NCI-H460 (cell line): ENCODE data around the gene CSE1L. TPM values are rescaled to one million over a fixed set of nuclear protein-coding genes. Genes with fewer than 3 reads are reported as not detected.
"Not testable (repeated sequence)": the region's sequence is repeated elsewhere in the genome, so short reads cannot be mapped to it uniquely, and the experiment has no call there.

Experiments used
- DNase-seq: peaks from one replicate; pipeline ENCODE4 v3.0.0-alpha.2; 2016; ENCODE audit warnings: low read depth; ENCODE audit errors: extremely low read depth
- total RNA-seq: library from RNA; depleted of rRNA; stranded (reverse); fragments of >200 nt; shearing (Covaris generic); gene quantifications from 2 replicates; pipeline ENCODE4 v1.2.3, GENCODE V29; 2014

Gene CSE1L
- total RNA-seq, 1 experiment from 2014 or later, result 199 TPM

DNA sequence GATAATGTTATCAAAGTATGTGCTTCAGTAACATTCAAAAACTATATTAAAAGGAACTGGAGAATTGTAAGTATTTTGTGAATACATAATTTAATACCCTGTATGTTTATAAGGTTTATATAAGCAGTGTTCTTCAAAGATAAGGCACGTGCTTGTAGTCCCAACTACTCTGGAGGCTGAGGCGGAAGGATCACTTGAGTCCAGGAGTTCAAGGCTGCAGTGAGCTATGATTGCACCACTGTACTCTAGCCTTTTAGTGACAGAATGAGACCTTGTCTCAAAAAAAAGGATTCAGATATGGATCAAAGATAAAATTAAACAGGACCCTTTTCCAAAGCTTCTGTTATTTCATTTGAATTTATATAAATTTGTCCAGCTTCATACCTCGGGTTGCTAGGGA lies 17.2 kb downstream of the CSE1L start:
- DNase-seq, result no peak

DNA sequence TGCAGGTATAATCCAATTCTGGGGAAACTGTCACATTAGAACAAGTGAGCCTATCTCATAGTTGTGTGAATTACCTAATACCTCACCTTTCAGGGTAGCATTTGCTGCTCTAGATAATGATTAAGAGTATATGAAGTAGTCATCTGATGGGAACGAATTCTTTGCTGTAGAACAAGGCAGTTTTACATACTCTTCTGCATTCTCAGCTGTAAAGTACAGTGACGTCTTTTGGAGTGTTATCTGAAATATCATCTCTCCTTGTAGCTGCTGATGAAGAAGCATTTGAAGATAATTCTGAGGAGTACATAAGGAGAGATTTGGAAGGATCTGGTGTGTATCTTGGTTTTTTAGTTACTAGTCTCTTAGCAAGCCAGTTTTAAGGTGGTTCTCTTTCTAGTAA lies 28.4 kb downstream of the CSE1L start:
- DNase-seq, result no peak

DNA sequence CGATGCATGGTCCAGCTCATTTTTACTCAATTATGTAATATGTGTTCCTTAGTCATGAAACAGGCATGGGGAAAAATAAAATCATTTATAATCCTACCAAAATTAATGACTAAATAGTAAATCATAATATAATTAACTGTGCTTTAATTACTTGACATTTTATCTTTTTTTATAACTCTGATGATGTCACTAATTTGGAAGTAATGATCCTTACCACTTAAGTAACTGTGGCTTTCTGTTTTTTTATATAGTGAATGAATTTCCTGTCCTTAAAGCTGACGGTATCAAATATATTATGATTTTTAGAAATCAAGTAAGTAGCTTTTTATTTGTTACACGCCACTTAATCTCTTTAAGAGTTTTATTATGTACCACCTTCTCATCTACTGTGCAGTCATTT lies 32.2 kb downstream of the CSE1L start:
- no peak for DNase-seq

DNA sequence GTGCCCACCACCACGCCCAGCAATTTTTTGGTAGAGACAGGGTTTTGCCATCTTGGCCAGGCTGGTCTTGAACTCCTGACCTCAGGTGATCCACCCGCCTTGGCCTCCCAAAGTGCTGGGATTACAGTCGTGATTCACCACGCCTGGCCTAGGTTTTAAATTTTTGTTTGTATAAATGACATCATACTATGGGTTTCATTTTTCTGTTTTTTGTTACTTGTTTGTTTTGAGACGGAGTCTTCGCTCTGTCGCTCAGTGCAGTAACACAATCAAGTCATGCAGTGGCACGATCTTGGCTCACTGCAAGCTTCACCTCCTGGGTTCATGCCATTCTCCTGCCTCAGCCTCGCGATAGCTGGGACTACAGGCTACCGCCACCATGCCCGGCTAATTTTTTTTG lies 36.2 kb downstream of the CSE1L start:
- not testable (repeated sequence) for DNase-seq

DNA sequence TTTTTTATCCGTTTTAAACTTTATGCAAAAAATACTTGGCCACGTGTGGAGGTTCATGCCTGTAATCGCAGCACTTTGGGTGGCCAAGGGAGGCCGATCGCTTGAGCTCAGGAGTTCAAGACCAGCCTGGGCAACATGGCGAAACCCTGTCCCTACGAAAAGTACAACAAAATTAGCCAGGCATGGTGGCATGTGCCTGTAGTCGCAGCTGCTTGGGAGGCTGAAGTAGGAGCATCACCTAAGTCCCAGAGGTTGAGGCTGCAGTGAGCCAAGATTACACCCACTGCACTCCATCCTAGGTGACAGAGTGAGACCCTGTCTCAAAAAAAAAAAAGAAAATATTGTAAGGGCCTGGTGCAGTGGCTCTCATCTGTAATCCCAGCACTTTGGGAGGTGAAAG lies 45.0 kb downstream of the CSE1L start:
- DNase-seq, result no peak

DNA sequence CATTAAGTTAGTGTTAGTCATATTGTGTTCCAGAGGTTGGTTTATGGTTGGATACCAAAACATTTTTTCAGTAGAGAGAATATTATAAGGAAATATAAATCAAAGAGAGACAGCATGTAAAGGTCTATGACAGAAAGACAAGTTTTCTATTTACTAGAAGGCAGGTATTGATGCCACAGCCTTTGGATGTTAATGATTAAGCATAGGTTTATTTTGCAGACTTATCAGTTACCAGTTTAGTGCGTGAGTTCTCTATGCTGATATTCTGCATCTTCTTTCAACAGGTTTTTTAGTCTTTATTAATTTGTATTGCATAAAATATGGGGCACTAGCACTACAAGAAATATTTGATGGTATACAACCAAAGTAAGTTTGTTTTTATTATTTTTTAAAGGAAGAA lies 45.6 kb downstream of the CSE1L start:
- no peak for DNase-seq

DNA sequence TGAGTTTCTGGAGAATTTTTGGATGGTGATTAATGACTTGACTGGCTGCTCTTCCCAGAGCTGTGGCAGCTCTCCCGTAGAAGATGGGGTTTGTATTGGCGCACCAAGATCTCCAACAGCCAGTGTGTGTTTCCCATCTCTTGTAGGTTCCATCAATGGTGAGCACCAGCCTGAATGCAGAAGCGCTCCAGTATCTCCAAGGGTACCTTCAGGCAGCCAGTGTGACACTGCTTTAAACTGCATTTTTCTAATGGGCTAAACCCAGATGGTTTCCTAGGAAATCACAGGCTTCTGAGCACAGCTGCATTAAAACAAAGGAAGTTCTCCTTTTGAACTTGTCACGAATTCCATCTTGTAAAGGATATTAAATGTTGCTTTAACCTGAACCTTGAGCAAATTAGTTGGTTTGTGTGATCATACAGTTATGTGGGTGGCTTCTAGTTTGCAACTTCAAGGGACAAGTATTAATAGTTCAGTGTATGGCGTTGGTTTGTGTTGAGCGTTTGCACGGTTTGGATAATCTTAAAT lies 50.2 kb downstream of the CSE1L start:
- DNase-seq, result no peak

DNA sequence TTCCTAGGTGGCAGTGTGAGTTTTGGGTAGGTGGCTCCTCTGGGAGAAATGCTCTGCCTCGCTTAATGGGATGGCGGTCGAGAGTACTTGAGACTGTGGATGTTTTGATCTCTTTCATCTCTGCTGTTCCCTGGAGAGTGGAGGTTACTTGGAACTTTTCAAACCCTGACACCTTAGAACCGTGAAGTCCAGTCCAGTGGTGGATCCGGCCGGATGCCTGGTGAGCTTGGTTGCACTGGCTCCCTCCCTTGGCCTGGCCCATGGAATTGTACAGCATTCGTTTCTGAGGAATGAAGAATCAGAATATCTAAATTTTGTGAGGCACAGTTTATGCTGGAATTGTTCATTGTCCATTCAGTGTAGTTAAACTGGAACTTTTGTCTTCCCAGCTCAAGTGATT lies 51.0 kb downstream of the CSE1L start:
- DNase-seq, result no peak

DNA sequence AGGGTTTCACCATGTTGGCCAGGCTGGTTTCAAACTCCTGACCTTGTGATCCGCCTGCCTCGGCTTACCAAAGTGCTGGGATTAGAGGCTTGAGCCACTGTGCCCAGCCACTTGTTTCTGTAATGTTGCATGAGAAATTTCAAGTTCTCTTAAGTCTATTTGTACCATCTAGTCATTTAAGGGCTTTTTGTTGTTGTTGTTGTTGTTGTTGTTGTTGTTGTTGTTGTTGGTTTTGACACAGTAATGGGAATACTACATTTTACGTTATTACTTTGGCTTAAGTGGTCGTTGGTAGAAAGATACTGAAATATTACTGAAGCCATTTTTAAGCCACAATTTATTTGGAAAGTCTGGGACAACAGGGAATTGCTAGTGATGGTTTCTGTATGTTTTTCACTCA lies 52.0 kb downstream of the CSE1L start:
- no peak for DNase-seq

DNA sequence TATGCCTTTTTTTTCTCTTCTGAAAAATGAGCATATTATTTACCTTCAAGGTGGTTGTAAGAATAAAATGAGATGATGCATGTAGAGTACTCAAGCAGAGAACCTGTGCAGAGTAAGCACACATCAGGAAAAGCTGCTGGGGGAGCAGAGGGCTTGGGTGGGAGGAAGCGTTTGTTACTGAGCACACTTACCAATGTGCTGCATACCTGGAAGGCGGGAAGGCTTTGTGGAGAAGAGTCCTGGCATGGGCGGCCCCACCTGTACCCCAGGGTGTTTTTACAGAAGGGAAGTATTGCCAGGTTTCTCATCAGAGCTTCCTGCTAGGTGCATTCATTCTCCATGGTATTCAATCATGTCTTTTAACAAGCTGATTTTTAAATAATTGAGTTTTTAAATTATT lies 52.9 kb downstream of the CSE1L start:
- no peak for DNase-seq

DNA sequence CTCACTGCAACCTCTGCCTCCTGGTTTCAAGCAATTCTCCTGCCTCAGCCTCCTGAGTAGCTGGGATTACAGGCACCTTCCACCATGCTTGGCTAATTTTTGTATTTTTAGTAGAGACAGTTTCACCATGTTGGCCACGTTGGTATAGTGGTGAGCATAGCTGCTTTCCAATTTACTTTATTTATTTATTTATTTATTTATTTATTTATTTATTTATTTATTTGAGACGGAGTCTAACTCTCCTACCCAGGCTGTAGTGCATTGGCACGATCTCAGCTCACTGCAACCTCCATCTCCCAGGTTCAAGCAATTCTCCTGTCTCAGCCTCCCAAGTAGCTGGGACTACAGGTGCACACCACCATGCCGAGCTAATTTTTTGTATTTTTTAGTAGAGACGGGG lies 54.2 kb downstream of the CSE1L start:
- not testable (repeated sequence) for DNase-seq

DNA sequence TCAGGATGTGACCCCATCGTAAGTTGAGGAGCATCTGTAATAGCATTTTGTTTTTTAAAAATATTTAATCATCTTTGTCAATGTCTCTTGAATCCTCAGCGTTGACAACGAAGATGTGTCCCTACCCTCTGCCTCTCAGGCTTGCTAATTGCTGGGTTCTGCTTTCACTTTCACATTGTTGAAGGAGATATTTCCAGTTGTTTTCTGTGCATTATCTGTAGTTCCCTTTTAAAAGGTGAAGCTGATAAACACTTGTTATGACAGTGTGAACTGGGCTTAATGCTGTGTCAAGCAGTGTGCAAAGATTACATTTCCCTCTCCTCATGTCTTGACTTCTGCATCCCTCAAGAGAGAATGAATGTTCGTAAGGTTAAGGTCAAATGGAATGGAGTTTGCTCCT lies 54.9 kb downstream of the CSE1L start:
- no peak for DNase-seq

DNA sequence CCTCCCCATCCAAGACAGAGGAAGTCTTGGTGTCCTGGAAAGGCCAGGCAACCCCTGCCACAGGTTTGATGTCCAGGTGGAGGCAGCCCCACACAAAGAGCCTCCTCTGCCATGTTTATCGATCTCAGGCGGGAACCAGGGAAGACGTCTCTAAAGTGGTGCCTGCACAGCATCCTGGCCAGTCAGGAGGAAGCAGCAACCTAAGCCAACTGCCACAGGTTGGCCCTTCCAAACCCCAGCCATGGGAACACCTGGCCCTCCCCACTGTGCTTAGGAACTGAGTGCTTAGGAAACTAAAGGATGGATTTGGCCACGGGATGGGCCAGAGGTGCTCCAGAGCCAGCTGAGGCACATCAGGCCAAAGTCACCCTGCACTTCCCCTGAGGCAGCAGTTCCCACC lies 56.9 kb downstream of the CSE1L start:
- DNase-seq, result no peak

DNA sequence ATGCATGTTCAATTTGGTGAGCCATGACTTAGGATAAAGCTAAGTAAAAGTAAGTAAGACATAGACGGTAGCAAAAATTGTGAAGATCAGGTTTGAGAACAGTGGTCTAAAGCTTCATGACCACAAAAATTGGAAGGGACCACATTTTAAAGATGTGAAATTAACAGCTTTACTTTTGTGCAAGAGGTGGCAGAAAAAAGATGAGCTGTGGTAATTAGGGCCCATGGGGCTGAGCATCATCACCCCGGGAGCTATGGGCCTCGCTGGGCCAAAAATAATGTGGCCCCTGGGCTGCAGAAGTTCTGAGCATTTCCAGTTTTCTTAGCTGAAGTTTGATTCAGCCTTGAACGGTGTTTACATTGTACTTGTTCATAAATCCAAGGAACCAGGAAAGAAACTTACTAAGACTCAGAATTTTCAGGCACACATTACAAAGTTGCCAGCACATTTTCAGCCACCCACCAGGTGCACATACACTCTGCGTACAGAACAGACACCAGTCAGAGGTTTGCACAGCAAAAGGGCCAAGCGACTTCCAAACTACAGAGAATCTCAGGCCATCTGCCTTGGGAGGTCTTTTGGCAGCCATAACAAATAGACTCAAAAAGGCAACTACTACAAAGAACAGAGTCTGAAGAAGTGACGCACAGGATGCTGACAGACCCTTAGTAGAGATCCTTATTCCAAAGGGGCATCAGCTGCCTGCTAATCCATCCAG lies 57.7 kb downstream of the CSE1L start:
- DNase-seq, result no peak

DNA sequence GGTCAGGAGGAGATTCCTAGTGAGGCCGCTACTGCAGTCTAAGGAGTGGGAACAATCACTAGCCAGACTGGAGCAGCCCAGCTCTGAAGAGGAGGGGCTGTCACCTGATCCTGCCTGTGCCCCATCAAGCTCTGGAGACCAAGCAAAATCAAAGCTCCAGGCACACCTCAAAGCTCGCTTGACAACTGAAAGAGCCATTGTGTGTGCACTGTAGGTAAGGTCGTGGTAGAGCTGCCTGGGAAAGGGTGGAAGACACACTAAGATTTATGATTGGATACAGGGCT lies 58.2 kb downstream of the CSE1L start:
- DNase-seq, result no peak

DNA sequence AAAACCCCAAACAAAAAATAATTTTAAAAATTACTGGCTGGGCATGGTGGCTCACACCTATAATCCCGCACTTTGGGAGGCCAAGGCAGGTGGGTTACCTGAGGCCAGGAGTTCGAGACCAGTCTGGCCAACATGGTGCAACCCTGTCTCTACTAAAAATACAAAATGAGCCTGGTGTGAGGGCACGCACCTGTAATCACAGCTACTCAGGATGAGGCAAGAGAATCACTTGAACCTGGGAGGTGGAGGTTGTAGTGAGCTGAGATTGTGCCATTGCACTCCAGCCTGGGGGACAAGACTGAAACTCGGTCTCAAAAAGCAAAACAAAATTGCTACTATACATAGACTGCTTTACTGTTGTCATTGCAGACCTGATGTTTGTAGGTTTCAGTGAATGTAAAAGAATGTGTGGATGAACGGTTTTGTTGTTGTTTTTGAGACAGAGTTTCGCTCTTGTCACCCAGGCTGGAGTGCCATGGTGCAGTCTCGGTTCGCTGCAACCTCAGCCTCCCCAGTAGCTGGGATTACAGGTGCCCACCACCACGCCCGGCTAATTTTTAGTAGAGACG lies 59.0 kb downstream of the CSE1L start:
- not testable (repeated sequence) for DNase-seq

DNA sequence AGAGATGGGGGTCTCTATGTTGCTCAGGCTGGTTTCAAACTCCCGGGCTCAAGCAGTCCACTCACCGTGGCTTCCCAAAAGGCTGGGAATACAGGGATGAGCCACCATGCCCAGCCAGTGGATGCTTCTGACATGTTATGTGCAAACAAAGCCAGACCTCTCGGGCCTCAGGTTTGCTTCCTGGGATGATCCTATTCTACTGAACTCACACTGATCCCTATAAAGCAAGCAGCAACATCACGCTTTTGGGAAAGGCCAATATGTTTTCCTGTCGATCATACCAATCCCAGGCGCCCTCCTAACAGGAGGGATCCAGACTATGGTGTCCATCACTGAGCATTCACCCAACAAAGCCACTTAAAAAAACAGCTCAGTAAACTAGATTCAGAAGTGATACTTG lies 60.2 kb downstream of the CSE1L start:
- DNase-seq, result no peak

DNA sequence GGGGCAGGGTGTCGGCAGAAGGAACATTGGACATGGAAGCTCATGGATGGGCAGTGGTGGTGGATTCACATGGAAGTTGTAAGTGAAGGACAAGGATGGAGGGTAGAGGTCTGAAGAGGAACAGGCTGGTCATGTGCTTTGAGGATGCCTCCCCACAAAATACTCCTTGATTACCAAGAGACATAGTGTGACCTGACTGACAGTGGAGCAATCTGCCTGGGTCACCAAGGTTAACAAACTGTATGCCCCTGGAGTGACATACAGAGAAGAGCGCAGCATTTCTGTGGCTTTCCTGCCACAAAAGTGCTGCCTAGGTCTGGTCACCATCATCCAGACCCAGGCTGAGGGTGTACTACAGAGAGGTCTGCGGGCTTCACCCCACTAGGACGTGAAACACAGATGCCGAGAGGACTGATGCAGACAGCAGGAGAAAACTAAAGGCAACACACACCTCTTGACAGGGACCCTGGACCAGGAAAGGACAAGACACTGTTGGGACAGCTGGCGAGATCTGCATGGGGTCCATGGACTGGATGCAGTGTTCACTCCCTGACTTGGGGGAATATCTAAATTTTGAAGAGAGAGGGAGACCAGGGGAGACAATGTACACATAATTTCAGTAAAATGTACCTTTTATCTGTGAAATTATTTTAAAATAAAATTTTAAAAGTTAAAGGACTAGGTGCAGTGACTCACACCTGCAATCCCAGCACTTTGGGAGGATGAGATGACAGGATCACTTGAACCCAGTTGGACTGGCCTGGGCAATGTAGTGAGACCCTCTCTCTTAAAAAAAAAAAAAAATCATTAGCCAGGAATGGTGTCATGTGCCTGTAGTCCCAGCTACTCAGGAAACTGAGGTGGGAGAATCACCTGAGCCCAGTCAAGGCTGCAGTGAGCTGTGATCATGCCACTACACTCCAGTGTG lies 64.9 kb downstream of the CSE1L start:
- DNase-seq, result no peak

DNA sequence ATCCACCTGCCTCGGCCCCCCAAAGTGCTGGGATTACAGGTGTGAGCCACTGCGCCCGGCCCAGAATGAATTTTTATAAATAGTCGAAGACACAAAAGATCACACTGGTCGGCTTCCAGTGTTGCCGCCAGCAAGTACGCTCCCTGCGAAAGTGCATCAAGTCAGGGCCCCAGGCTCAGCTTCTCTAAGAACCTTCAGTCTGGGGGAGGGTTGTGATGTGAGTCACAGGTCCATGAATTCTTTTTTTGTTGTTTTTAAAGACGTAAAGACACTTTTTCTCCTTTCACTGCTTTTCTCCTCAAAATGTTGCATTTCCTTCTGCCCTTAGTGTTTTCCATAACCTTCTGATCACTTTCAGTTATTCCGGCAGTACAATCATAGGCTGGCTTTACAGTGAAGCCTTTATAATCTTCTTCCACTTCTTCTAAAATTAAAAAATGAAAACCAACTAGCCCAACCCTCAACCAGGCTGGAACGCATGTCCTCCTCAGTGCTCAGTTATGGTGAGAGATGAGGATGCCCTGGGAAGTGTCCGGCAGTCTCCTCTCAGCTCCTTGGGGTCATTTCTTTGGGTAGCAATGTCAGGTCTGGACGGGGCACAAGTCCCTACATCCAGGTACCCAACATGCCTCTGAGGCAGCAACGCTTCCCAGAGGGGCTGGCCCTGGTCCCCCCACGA lies 66.6 kb downstream of the CSE1L start:
- no peak for DNase-seq

DNA sequence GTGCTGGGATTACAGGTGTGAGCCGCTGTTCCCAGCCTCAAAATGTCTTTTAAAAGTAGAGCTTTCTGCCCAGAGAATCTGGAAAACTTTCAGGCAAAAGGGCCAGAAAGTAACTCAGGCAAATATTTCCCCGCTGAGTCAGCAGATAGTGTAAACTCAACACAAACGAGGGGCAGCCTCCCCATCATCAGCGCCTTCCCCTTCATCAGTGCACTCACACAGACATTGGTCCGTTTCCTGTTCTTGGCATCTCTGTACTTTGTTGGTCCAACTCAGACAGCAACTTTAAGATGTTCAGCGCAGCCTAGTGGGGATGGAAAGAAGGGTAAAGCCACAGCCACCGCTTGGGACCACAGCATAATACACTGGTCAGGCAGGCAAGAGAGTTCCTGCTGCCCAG lies 69.5 kb downstream of the CSE1L start:
- no peak for DNase-seq

DNA sequence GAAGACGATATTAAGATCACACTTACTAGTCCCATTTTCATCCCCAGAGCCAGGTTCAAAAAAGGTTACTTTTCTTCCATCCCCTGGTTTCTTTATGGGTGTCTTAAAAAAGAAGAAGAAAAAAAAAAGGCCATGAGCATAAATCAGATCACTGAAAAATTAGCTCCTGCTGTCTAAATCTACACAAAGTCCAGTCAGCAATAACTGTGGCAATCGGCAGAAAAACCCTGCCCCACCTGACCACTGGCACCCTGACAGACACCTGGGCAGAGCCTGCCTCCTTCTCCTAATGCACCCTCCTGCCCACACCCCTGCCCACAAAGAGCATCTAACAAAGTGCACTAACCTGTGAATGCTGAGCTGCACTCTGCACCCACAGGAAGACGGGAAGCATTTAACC lies 72.2 kb downstream of the CSE1L start:
- DNase-seq, result no peak
